Tibial artery (tissue), 4 donors: ENCODE results near the gene GLT8D1.
A peak's percentile ranks its signal among the peaks of the same experiment; 100 is the strongest.
"Not testable (repeated sequence)": the region's sequence is repeated elsewhere in the genome, so short reads cannot be mapped to it uniquely, and the experiment has no call there.

Source experiments
- DNase-seq, 2 donors: peaks; one replicate each; pipeline ENCODE4 v3.0.0-alpha.2; 2019
- H3K27ac ChIP-seq, 2 donors: fragments of 200-600 bp; sonication (generic) in 1 of 2; 1 replicate in 1 of 2; 2 replicates in 1 of 2; pipeline ENCODE4 v1.5.1; 2018 to 2019; ENCODE audit warnings: mild to moderate bottlenecking in 1 of 2
- H3K27me3 ChIP-seq, 2 donors: fragments of 200-600 bp; sonication (generic) in 1 of 2; one replicate each; pipeline versions ENCODE4 v1.5.1 to v1.6.0; 2016 to 2019
- H3K36me3 ChIP-seq, 3 donors: fragments of 200-600 bp; sonication (generic) in 2 of 3; one replicate each; pipeline ENCODE4 v1.5.1; 2016 to 2019; ENCODE audit warnings: mild to moderate bottlenecking in 2 of 3
- H3K4me1 ChIP-seq, 4 donors: fragments of 200-600 bp; sonication (generic) in 2 of 4; 1 replicate in 3 of 4; 2 replicates in 1 of 4; pipeline ENCODE4 v1.5.1; 2016 to 2019
- H3K4me3 ChIP-seq, 2 donors: fragments of 200-600 bp; sonication (generic) in 1 of 2; 1 replicate in 1 of 2; 2 replicates in 1 of 2; pipeline ENCODE4 v1.5.1; 2018 to 2019; ENCODE audit warnings: mild to moderate bottlenecking in 2 of 2
- H3K9me3 ChIP-seq, 3 donors: fragments of 200-600 bp; sonication (generic) in 1 of 3; one replicate each; pipeline ENCODE4 v1.5.1; 2016 to 2019
- intact Hi-C: fragments of 100-400 bp; cut with DNase I; formaldehyde crosslinking; loops from one replicate; pipeline ENCODE4 v1.15.0; 2023; ENCODE audit warnings: low total_unique reads
- TF ChIP-seq, protein P1 (sequence below), 2 experiments: fragments of 200-600 bp in 1 of 2; fragments of 450-650 bp in 1 of 2; IDR thresholded peaks; one replicate each; pipeline ENCODE4 v1.5.1; 2017 to 2019; ENCODE audit warnings: antibody characterized with exemption in 2 of 2, mild to moderate bottlenecking in 1 of 2, moderate library complexity in 1 of 2

Gene GLT8D1

DNA sequence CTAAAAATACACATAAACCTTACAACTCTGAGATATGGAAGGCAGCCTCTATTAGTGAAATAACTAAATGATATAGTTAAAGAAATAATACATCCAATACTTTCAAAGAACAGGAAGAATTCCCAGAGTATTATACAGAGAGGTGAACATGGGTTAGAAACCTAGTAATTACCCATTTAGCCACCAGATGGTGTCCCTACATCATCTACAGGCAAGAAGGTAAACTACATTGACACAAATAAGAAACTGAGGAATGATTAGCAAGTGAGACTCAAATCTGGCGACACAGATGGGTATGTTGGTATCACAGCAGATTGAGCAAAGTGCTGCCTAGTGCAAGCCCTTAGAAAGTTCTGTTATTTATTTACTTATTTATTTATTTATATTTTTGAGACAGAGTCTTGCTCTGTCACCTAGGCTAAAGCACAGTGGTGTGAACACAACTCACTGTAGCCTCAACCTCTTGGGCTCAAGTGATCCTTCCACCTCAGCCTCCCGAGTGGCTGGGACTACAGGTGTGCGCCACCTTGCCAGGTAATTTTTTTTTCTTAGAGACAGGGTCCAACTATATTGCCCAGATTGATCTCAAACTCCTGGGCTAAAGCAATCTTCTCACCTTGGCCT, 36.9 kb upstream of the GLT8D1 start:
- Histone ChIP-seq H3K4me1 (no peaks in the 10 kb centered on the region), H3K4me3 (no peak overlapping the region), H3K27ac (no peak overlapping the region), H3K36me3 (peaks cover 63 to 98% (median 88%) of the 10 kb centered on the region in 3 donors), H3K27me3 (no peaks in the 10 kb centered on the region), H3K9me3 (no peaks in the 10 kb centered on the region)
- no peak for DNase-seq
- intact Hi-C loops: loop anchor here (2.0 to 5.0 kb wide), 2 partner anchors 190 to 330 kb away; no protein-coding TSS in a partner anchor
- TF ChIP-seq, protein P1, sequence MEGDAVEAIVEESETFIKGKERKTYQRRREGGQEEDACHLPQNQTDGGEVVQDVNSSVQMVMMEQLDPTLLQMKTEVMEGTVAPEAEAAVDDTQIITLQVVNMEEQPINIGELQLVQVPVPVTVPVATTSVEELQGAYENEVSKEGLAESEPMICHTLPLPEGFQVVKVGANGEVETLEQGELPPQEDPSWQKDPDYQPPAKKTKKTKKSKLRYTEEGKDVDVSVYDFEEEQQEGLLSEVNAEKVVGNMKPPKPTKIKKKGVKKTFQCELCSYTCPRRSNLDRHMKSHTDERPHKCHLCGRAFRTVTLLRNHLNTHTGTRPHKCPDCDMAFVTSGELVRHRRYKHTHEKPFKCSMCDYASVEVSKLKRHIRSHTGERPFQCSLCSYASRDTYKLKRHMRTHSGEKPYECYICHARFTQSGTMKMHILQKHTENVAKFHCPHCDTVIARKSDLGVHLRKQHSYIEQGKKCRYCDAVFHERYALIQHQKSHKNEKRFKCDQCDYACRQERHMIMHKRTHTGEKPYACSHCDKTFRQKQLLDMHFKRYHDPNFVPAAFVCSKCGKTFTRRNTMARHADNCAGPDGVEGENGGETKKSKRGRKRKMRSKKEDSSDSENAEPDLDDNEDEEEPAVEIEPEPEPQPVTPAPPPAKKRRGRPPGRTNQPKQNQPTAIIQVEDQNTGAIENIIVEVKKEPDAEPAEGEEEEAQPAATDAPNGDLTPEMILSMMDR (IDR thresholded peaks at IDR 0.05): peak; percentile 59 to 63

DNA sequence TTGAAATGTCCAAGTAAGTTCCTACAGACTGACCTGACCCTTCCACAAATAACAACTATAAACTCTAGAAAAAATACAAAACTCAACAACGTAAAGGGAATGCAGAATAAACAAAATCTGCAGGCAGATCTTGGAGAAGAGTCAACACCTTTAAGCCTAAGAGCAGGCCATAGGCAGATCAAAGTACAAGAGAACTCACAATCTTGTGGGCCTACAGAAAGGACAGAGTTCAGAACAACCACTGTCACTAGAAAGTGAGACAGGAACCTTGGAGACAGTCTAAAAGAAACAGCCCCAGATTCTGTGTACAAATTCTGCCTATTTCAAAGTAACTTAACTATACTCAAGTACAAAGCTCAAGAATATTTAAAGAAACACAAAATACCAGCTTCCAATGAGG, 34.1 kb upstream of the GLT8D1 start:
- peaks cover 54 to 99% (median 88%) of the 10 kb centered on the region in 3 donors for H3K36me3 ChIP-seq
- intact Hi-C loops: loop anchor here (5.0 kb wide), 1 partner anchor 193 kb away; no protein-coding TSS in a partner anchor
- H3K4me1 ChIP-seq: no peaks in the 10 kb centered on the region
- H3K27me3 ChIP-seq: no peaks in the 10 kb centered on the region
- H3K27ac ChIP-seq: no peak overlapping the region
- H3K9me3 ChIP-seq: no peaks in the 10 kb centered on the region
- TF ChIP-seq, protein P1 (IDR thresholded peaks at IDR 0.05): no peak
- DNase-seq: no peak
- no peak overlapping the region for H3K4me3 ChIP-seq

- Histone ChIP-seq H3K4me3 (no peak overlapping the region), H3K27ac (no peak overlapping the region), H3K4me1 (no peaks in the 10 kb centered on the region), H3K36me3 (peaks cover 64 to 96% (median 66%) of the 10 kb centered on the region in 3 donors), H3K27me3 (no peaks in the 10 kb centered on the region), H3K9me3 (no peaks in the 10 kb centered on the region)
- TF ChIP-seq, protein P1 (IDR thresholded peaks at IDR 0.05): no peak
- DNase-seq: no peak
- intact Hi-C loops: no loop called here
These were observed 27.8 kb upstream of the GLT8D1 start for GRCh38 chr3:52733256-52733891.

GRCh38 chr3:52731590-52731989, 26.0 kb upstream of the GLT8D1 start:
- Histone ChIP-seq H3K27me3 (no peaks in the 10 kb centered on the region), H3K9me3 (no peaks in the 10 kb centered on the region), H3K4me3 (no peak overlapping the region), H3K27ac (no peak overlapping the region), H3K36me3 (peaks cover 60 to 78% (median 60%) of the 10 kb centered on the region in 3 donors), H3K4me1 (no peaks in the 10 kb centered on the region)
- no peak for DNase-seq
- intact Hi-C loops: no loop called here
- TF ChIP-seq, protein P1 (IDR thresholded peaks at IDR 0.05): no peak

GRCh38 chr3:52730681-52731080, 25.1 kb upstream of the GLT8D1 start:
- Histone ChIP-seq H3K9me3 (no peaks in the 10 kb centered on the region), H3K4me3 (no peak overlapping the region), H3K36me3 (peaks cover 53 to 70% (median 57%) of the 10 kb centered on the region in 3 donors), H3K27me3 (no peaks in the 10 kb centered on the region), H3K4me1 (no peaks in the 10 kb centered on the region), H3K27ac (no peak overlapping the region)
- TF ChIP-seq, protein P1 (IDR thresholded peaks at IDR 0.05): no peak
- DNase-seq: no peak
- intact Hi-C loops: no loop called here

- H3K27me3 ChIP-seq, DNase-seq, H3K27ac ChIP-seq, intact Hi-C loops, H3K9me3 ChIP-seq, H3K4me3 ChIP-seq, H3K4me1 ChIP-seq: not testable (repeated sequence)
- H3K36me3 ChIP-seq: peaks cover 35 to 51% (median 45%) of the 10 kb centered on the region in 3 donors
These were observed 23.2 kb upstream of the GLT8D1 start for GRCh38 chr3:52728753-52729152.
